Naive thymus-derived CD8-positive, alpha-beta T cell (primary cell): ENCODE data around the gene PCBP2. TPM values are rescaled to one million over a fixed set of nuclear protein-coding genes. Genes with fewer than 3 reads are reported as not detected.
"Not testable (repeated sequence)": the region's sequence is repeated elsewhere in the genome, so short reads cannot be mapped to it uniquely, and the experiment has no call there.

ENCODE experiments used
- ATAC-seq, 2 donors: fragments of 150-1000 bp; cut with Tn5 transposase in 1 of 2; sonication (Bioruptor Pico), chemical (Tn5 transposase) in 1 of 2; 1 replicate in 1 of 2; 2 replicates in 1 of 2; pipeline ENCODE4 v1.10.0; 2021; ENCODE audit warnings: mild to moderate bottlenecking in 2 of 2, moderate library complexity in 2 of 2
- POLR2A ChIA-PET: fragments of 350-600 bp; sonication (Branson Sonifier 250); formaldehyde crosslinking; loops from one replicate; lab custom pipeline; 2021; ENCODE audit warnings: antibody characterized with exemption; lab: Charles Lee
- DNase-seq, 10 donors: peaks; one replicate each; pipeline versions ENCODE4 v3.0.0 to v3.0.0-alpha.2; 2020 to 2022
- H3K27ac Mint-ChIP-seq, 10 donors: one replicate each; pipeline ENCODE4 v1.8.0; 2020 to 2022; ENCODE audit warnings: mild to moderate bottlenecking in 10 of 10, mixed read lengths in 10 of 10, moderate library complexity in 4 of 10, inconsistent platforms in 1 of 10
- H3K27me3 Mint-ChIP-seq, 5 donors: one replicate each; pipeline ENCODE4 v1.8.0; 2021 to 2022; ENCODE audit warnings: mixed read lengths in 5 of 5
- H3K36me3 Mint-ChIP-seq, 3 donors: one replicate each; pipeline ENCODE4 v1.8.0; 2020 to 2022; ENCODE audit warnings: mixed read lengths in 3 of 3, mild to moderate bottlenecking in 2 of 3, inconsistent platforms in 1 of 3
- H3K4me1 Mint-ChIP-seq, 4 donors: one replicate each; pipeline ENCODE4 v1.8.0; 2021 to 2022; ENCODE audit warnings: mixed read lengths in 4 of 4
- H3K4me3 Mint-ChIP-seq, 10 donors: one replicate each; pipeline ENCODE4 v1.8.0; 2020 to 2022; ENCODE audit warnings: mild to moderate bottlenecking in 10 of 10, mixed read lengths in 10 of 10, moderate library complexity in 6 of 10, inconsistent platforms in 1 of 10
- H3K9me3 Mint-ChIP-seq, 9 donors: one replicate each; pipeline ENCODE4 v1.8.0; 2020 to 2022; ENCODE audit warnings: mixed read lengths in 9 of 9, mild to moderate bottlenecking in 3 of 9, inconsistent platforms in 1 of 9, moderate library complexity in 1 of 9
- polyA plus RNA-seq, 3 donors: library from polyadenylated mRNA; unstranded; fragments of 300-500 nt; fragmentation: Illumina TruSeq; gene quantifications; one replicate each; pipeline ENCODE4 v1.2.3, GENCODE V29; 2021
- total RNA-seq, 8 experiments: library from RNA in 2 of 8; stranded (reverse) in 2 of 8; gene quantifications; one replicate each; pipeline ENCODE4 v1.2.3 and lab custom pipeline; 2021 to 2026

The PCBP2 gene
- total and polyA plus RNA-seq, 5 experiments from 2014 or later, result 143 to 917 (median 157) TPM

DNA sequence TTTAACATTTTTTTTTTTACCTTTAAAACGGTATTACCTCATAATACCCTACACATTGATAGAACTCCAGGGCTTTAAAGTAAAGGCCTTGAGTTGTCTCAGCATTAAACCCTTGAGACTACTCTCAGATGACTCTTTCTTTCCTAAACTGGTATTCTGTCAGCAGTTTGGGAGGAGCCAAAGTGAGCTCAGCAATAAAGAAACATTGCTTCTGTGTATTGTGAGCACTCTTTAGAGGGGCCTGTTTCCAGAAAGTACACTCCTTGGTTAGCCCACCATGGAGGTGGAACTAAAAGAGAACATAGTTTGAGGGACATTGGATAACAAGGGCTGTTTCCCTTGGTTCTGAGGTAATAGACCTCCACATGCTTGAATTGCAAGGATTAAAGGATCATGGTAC lies 27.0 kb downstream of the PCBP2 start:
- no peaks in the 10 kb centered on the region for H3K27me3 Mint-ChIP-seq
- peak overlapping the region in 3 of 10 donors; percentile 50 to 63 (median 51) for H3K27ac Mint-ChIP-seq
- DNase-seq (no peak), ATAC-seq (no peak)
- POLR2A ChIA-PET, result interaction anchor here (0.9 to 3.9 kb wide), 3 partner anchors 10 to 21 kb away, joined by 3 to 14 read pairs (median 6); partner anchors contain the start of gene MAP3K12
- no peak overlapping the region for H3K4me3 Mint-ChIP-seq
- peaks cover 0 to 93% (median 6%) of the 10 kb centered on the region in 3 donors for H3K36me3 Mint-ChIP-seq
- H3K4me1 Mint-ChIP-seq, result peaks cover 19 to 37% (median 28%) of the 10 kb centered on the region in 4 donors
- no peaks in the 10 kb centered on the region for H3K9me3 Mint-ChIP-seq

DNA sequence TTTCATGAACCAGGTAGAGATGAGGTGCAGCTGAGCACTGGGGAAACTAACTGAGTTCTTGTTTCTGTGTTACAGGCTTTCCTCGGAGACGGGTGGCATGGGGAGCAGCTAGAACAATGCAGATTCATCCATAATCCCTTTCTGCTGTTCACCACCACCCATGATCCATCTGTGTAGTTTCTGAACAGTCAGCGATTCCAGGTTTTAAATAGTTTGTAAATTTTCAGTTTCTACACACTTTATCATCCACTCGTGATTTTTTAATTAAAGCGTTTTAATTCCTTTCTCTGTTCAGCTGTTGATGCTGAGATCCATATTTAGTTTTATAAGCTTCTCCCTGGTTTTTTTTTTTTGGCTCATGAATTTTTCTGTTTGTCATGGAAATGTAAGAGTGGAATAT lies 27.4 kb downstream of the PCBP2 start:
- Mint-ChIP-seq H3K9me3 (no peaks in the 10 kb centered on the region), H3K27me3 (no peaks in the 10 kb centered on the region), H3K4me1 (peaks cover 15 to 32% (median 24%) of the 10 kb centered on the region in 4 donors), H3K4me3 (no peak overlapping the region), H3K36me3 (peaks cover 0 to 91% (median 5%) of the 10 kb centered on the region in 3 donors), H3K27ac (peak overlapping the region in 4 of 10 donors; percentile 50 to 63 (median 57))
- no peak for DNase-seq
- ATAC-seq, result no peak
- POLR2A ChIA-PET, result no interaction called here

DNA sequence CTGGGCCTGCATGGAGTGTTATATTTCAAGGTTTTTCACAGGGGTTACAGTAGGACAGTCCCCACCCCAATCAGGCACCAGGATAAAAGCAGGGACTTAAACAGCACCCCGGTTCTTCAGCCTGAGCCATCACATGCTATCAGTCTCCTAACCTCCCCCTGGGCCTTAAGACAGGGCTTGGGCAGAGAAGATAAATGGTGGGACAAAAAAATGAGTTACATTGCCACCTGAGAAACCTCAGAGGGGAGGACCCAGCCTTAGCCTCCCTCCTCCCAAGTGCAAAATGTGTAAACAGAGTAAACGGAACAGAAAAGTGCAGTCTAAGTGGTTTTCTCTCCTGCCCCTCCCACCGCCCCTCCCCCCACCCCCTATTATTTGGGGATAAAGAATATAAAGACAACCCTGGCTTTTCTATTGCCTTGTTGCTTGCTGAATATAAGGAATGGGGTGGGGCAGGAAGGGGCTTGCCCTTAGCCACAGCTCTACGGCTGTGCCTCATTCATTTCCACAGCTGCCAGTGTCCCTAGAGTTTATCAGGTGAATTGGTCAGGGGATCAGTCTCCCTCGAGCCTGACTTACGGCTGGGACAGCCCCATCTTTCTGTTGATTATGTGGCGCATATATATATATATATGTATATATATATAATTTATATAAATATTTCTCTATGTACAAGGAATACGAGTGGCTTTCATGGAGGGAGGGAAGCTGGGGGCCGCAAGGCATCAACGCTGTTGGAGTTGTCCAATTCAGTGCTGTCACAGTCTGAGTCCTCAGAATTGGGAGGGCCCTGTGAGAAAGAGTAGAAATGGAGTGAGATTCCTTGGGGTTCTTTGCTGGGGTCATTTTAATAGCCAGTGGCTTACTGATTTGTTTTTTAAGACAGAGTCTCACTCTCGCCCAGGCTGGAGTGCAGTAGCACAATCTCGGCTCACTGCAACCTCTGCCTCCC lies 28.9 kb downstream of the PCBP2 start:
- POLR2A ChIA-PET, result interaction anchor here (1.0 to 1.7 kb wide), 4 partner anchors 13 to 22 kb away, joined by 3 to 6 read pairs (median 4); partner anchors contain the start of gene TARBP2
- ATAC-seq (no peak), DNase-seq (no peak)
- Mint-ChIP-seq H3K9me3 (no peaks in the 10 kb centered on the region), H3K27ac (peak overlapping the region in 2 of 10 donors; percentile 17 to 40), H3K36me3 (peaks cover 0 to 91% (median 5%) of the 10 kb centered on the region in 3 donors), H3K4me1 (peaks cover 5 to 20% (median 14%) of the 10 kb centered on the region in 4 donors), H3K4me3 (no peak overlapping the region), H3K27me3 (no peaks in the 10 kb centered on the region)

DNA sequence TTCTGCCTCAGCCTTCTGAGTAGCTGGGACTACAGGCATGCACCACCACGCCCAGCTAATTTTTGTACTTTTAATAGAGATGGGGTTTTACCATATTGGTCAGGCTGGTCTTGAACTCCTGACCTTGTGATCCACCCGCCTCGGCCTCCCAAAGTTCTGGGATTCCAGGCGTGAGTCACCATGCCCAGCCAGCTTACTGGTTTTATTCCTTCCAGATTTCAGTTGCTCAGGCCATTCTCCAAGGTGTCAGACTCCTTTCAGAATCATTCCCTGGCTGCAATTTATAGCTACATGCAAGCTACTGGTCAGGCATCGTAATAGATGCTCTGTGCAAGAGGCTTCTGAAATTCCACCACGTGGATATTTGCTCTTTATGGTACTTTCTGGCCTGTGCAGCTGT lies 29.6 kb downstream of the PCBP2 start:
- H3K27me3 Mint-ChIP-seq, DNase-seq, H3K4me3 Mint-ChIP-seq, ATAC-seq, H3K9me3 Mint-ChIP-seq: not testable (repeated sequence)
- H3K27ac Mint-ChIP-seq, result peak overlapping the region in 3 of 10 donors; percentile 17 to 48 (median 46)
- H3K36me3 Mint-ChIP-seq, result peaks cover 0 to 84% (median 5%) of the 10 kb centered on the region in 3 donors
- POLR2A ChIA-PET, result interaction anchor here (1.0 to 1.8 kb wide), 8 partner anchors 8 to 35 kb away, joined by 3 to 6 read pairs (median 4); partner anchors contain the start of genes PCBP2 and TARBP2
- peaks cover 5 to 18% (median 10%) of the 10 kb centered on the region in 4 donors for H3K4me1 Mint-ChIP-seq

DNA sequence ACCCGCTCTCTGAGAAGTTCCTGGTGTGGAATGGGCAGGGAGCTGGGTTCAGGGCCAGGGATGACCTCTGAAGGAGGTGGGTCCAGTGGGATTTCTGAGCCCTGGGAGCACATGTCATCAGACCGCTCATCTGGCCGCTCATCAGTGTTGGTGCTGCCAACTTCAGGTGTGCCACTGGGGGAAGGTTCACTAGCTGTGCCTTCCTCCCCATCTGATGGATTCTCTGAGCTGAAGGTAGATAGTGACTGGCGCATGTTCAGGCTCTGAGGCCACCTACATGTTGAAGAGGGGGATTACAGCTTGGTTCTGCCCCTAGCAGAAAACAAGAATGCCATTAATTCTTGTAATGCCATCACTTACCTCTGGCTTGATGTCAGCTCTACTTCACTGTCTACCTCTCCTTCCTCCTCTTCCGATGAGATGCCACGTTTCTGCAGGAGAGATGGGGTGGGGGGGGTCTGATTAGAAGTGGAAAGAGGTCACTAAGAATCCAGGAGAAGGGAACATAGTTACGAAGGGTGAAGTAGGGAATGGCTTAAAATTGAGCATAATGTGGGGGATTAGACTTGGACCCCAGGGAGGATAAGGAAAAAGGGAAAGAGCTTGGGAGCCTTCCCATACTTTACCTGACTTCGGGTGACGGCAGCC lies 30.2 kb downstream of the PCBP2 start:
- POLR2A ChIA-PET, result interaction anchor here (1.0 to 1.8 kb wide), 11 partner anchors 9 to 41 kb away, joined by 3 to 6 read pairs (median 4); partner anchors contain the start of genes PCBP2, PRR13 and TARBP2
- peaks cover 0 to 78% (median 5%) of the 10 kb centered on the region in 3 donors for H3K36me3 Mint-ChIP-seq
- H3K4me1 Mint-ChIP-seq, result peaks cover under 1 to 16% (median 4%) of the 10 kb centered on the region in 4 donors
- no peaks in the 10 kb centered on the region for H3K9me3 Mint-ChIP-seq
- H3K27ac Mint-ChIP-seq, result peak overlapping the region in 9 of 10 donors; percentile 8 to 94 (median 48)
- no peaks in the 10 kb centered on the region for H3K27me3 Mint-ChIP-seq
- H3K4me3 Mint-ChIP-seq, result no peak overlapping the region
- ATAC-seq (peak; percentile 32 to 81), DNase-seq (peak in 1 of 10 donors; percentile 30)

DNA sequence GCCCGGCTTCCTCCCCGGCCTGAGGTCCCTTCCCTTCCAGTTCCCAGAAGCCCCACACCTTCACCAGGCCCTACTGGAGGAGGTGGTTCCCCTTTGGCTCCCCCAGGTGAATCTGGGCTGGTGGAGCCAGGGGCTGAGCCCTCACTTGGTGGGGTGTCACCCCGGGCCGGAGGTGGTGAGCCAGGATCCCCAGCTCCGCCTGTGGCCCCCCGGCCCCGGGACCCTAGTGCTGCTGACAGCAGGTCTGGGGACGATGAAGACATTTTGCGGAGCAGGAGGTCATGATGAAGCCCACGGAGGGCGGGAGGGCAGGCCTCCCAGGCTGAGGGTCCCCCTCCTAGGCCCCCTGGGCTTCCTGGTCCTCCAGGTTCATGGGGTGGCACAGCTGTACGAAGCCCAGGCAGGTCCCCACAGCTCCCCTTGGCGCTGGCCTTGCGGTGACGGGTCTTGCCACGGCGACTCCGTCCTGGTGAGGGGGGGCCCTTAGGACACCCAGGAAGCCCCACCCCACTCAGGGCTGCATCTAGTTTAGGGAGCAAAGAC lies 30.8 kb downstream of the PCBP2 start:
- Mint-ChIP-seq H3K27ac (peak overlapping the region in 2 of 10 donors; percentile 49 to 79), H3K4me3 (no peak overlapping the region), H3K27me3 (no peaks in the 10 kb centered on the region), H3K36me3 (peaks cover 0 to 72% (median 5%) of the 10 kb centered on the region in 3 donors), H3K4me1 (peaks cover 0 to 20% (median 4%) of the 10 kb centered on the region in 4 donors), H3K9me3 (no peaks in the 10 kb centered on the region)
- ATAC-seq (peak in 1 of 2 donors; percentile 4), DNase-seq (no peak)
- POLR2A ChIA-PET, result interaction anchor here (1.0 to 1.8 kb wide), 10 partner anchors 9 to 41 kb away, joined by 3 to 10 read pairs (median 4); partner anchors contain the start of genes PCBP2, PRR13 and TARBP2

DNA sequence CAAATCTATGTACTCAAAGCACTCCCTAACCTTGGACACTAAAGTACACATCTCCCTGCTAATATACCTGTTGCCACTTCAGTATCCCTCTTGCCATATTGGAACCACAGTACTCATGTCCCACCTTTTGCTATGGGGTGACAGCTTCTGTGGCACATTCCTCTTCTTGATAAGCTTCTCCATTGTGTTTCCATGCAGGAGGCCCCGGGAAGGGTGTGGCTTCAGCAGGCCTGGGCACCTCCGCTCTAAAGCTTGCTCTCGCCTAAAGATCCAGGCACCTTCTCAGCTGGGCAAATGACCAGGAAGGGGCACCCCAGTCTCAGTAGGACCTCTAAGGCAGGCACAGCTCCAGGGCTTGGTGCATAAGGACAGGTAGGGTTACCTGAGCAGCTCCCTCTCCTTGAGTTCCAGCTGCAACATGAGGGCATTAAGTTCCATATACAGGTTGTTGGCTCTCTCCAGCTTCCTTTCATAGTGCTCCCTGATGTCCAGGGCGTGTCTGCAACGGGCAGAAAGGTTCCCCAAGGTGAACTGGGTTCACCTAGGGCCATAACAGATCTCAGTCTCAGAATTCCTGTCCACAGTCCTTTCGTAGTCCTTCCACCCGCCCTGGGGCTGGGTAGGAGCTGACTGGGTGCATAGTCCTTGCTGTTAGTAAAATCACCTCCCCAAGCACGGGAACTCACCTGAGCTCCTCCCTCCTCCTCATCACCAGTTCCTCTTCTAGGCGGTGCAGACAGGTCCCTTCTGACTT lies 31.5 kb downstream of the PCBP2 start:
- Mint-ChIP-seq H3K9me3 (no peaks in the 10 kb centered on the region), H3K4me1 (peaks cover 0 to 20% (median 8%) of the 10 kb centered on the region in 4 donors), H3K27ac (peak overlapping the region in 6 of 10 donors; percentile 34 to 79 (median 54)), H3K36me3 (peaks cover 0 to 65% (median 5%) of the 10 kb centered on the region in 3 donors), H3K27me3 (no peaks in the 10 kb centered on the region), H3K4me3 (peak overlapping the region in 1 of 10 donors; percentile 34)
- POLR2A ChIA-PET, result interaction anchor here (1.0 to 1.8 kb wide), 5 partner anchors 10 to 42 kb away, joined by 3 to 10 read pairs (median 4); partner anchors contain the start of genes PRR13 and TARBP2
- ATAC-seq (no peak), DNase-seq (no peak)

DNA sequence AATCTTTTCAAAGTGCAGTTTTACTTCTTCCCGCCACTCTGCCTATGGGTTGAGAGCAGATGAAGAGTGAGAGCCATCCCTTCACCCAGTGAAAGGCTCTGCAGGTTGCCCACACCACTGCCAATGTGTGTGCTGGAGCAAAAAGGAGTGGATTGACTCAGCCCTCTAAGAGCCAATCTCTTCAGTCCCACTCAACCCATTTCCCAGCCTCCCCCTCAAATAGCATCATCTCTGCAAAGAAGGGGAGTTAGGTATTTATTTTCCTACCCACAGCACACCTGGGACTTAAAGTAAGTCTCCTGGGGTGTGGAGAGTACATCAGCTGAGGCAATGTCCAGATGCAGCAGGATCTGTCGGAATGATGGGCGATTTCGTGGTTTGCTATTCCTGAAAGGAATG lies 32.1 kb downstream of the PCBP2 start:
- no peaks in the 10 kb centered on the region for H3K9me3 Mint-ChIP-seq
- H3K27ac Mint-ChIP-seq, result peak overlapping the region in 7 of 10 donors; percentile 34 to 77 (median 53)
- POLR2A ChIA-PET, result interaction anchor here (1.4 kb wide), 1 partner anchor 17 kb away, joined by 10 read pairs; the partner anchor contains the start of gene TARBP2
- peaks cover 0 to 19% (median 8%) of the 10 kb centered on the region in 4 donors for H3K4me1 Mint-ChIP-seq
- peaks cover 0 to 59% (median 5%) of the 10 kb centered on the region in 3 donors for H3K36me3 Mint-ChIP-seq
- H3K4me3 Mint-ChIP-seq, result peak overlapping the region in 1 of 10 donors; percentile 34
- ATAC-seq (no peak), DNase-seq (no peak)
- no peaks in the 10 kb centered on the region for H3K27me3 Mint-ChIP-seq

DNA sequence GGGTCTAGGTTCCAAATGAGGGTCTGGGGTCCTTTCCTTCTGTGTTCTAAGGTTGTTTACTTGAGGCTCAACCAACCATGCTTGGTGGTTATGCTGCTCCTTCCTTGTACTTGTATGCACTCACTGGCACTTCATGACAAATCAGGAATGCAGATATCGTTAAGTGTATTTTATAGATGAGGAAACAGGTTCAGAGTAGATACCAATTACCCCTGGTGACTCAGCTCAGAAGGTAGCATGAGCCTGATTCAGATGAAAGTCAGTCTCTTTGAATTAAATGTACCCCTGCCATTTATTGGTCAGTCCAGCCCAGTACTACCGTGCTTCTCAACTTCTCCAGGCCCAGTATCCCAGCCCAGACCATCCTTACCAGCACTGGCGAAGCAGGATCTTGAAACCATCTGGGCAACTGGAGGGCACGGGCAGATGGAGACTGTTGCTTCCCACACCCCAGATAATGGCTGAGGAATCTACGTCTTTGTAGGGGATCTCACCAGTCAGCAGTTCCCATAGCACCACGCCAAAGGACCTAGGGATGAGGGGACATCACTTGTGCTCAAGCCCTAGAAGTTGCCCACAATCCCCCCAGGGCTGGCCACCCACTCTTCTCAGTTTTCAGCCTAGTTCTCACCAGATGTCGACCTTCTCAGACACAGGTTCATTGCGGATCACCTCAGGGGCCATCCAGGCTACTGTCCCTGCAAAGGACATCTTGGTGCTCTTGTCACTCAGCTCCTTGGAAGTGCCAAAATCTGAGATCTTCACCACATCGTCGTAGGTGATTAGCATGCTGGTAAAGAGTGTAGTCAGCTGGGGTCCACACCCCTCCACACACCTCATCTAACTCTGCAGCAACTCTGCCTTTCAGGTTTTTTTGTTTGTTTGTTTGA lies 33.0 kb downstream of the PCBP2 start:
- peak overlapping the region in 1 of 10 donors; percentile 52 for H3K4me3 Mint-ChIP-seq
- POLR2A ChIA-PET, result no interaction called here

DNA sequence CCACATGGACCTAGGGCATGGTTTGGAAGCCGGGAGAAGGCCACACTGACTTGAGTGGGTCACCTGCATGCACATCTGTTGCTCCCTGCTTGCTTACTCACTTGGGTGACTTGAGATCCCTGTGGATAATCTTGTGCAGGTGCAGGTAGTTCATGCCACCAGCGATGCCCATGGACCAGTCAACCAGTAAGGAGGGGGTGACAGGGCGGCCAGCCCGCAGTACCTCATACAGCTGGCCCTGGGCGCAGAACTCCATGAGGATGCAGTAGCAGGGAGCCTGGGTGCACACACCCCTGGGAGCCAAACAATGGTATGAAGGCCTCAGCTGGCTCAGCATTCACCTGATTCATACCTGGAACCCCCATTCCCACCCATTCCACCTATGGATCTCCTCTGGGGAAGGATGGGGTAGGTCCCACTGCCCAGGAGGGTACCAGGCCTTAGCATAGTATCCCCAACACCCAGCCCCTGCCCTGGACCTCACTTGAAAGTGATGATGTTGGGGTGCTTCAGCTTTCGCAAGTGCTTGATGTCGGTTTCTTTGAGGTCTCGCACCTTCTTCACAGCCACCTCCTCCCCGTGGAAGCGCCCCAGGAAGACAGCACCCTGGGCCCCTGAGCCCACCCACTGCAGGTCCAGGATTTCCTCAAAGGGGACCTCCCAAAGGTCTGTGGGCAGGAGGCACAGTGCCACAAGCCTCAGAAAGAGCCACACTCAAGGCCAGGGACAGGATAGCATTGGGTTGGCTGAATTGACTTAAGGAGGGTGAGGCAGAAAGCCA lies 34.2 kb downstream of the PCBP2 start:
- peaks cover 0 to 21% (median 8%) of the 10 kb centered on the region in 4 donors for H3K4me1 Mint-ChIP-seq
- POLR2A ChIA-PET, result interaction anchor here (1.0 kb wide), 1 partner anchor 15 kb away, joined by 5 read pairs; the partner anchor contains the start of gene TARBP2
- ATAC-seq, result no peak
- H3K27ac Mint-ChIP-seq, result peak overlapping the region in 7 of 10 donors; percentile 19 to 89 (median 82)
- no peaks in the 10 kb centered on the region for H3K27me3 Mint-ChIP-seq
- H3K9me3 Mint-ChIP-seq, result no peaks in the 10 kb centered on the region
- peaks cover 0 to 39% (median 5%) of the 10 kb centered on the region in 3 donors for H3K36me3 Mint-ChIP-seq
- peak overlapping the region in 1 of 10 donors; percentile 20 for H3K4me3 Mint-ChIP-seq
- no peak for DNase-seq

More for the DNA sequence above, 33.0 kb downstream of the PCBP2 start:
- Mint-ChIP-seq H3K27me3 (no peaks in the 10 kb centered on the region), H3K4me1 (peaks cover 0 to 18% (median 8%) of the 10 kb centered on the region in 4 donors), H3K9me3 (no peaks in the 10 kb centered on the region), H3K36me3 (peaks cover 0 to 49% (median 5%) of the 10 kb centered on the region in 3 donors), H3K27ac (peak overlapping the region in 5 of 10 donors; percentile 49 to 89 (median 78))
- no peak for DNase-seq
- no peak for ATAC-seq
